Stimulated activated CD8-positive, alpha-beta memory T cell treated with anti-CD3 and anti-CD28 coated beads, Interleukin-15, amount 100 ng/mL, for 48 hours (primary cell): Measurements from ENCODE around the gene ATP1A3.

ENCODE experiments used
- DNase-seq, 2 donors: peaks; one replicate each; pipeline ENCODE4 v3.0.0-alpha.2; 2020; ENCODE audit warnings: low read depth in 2 of 2

Gene ATP1A3

DNA sequence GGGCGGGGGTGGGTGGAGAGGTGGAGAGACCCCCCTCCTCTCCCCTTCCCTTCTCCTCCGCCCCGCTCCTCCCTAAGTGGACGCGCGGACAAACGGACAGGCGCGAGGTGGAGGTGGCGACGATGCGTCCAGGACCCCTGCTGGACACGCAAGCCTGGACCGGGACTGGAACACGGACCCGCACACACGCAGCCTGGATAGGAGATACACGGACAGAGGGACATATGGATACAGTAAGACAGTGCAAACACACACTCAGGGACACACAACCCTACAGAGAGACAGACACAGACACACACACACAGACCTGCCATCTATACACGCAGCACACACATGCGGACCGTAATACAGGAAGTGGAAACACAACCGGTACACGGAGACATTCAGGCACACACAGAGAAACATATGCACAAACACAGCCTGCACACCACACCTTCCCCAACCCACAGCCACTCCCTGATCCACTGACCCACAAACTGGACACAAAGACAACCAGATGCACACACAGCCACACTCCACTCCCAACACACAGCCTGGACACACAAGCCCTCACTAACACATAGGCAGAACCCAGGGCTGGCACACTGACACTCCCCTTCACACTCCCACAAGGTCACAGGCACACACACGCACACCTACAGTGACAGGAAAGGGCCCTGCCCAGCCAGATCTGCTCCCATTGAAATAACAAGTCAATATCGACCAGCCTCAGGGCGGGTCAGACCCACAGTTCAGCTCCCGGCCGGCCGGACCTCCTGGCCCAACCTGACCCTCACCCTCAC is 65.1 kb downstream of the ATP1A3 start:
- no peak for DNase-seq

GRCh38 chr19:41928221-41928683 is 65.8 kb downstream of the ATP1A3 start, which contains the start of gene ERFL:
ERFL (minus strand) TSS chr19:41928449; CDS start chr19:41912919, 15,530 bp downstream.
- DNase-seq: no peak

DNA sequence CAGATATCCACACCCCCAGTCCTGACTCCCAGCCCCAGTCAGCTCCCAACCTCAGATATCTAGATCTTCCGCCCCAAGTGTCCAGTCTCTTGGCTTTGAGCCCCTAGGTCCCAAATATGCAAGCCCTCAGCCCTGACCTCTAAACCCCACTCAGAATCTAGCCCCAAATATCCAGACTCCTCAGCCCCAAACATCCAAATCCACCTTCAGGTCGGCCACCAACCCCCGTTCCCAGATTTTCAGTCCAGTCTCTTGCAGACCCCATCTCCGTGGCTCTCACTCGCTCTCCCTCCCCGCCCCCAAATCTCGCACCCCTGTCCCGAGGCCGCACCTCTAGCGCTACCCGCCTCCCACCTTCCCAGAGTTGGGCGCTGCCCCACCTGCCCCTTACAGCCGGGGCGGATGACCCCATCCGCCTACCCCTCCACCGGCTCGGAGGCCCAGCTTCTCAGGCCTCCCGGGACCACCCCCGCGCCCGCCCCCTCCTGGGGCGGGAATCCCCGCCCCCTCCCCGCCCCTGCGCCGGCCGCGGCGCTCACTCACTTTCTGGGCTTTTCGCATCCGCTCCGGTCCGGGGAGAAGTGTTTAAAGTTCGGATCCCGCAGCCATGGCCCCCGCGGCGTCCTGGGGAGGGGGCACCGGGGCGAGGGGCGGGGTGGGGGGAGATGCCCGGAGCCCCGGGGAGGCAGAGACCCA is 66.4 kb downstream of the ATP1A3 start:
- no peak for DNase-seq

DNA sequence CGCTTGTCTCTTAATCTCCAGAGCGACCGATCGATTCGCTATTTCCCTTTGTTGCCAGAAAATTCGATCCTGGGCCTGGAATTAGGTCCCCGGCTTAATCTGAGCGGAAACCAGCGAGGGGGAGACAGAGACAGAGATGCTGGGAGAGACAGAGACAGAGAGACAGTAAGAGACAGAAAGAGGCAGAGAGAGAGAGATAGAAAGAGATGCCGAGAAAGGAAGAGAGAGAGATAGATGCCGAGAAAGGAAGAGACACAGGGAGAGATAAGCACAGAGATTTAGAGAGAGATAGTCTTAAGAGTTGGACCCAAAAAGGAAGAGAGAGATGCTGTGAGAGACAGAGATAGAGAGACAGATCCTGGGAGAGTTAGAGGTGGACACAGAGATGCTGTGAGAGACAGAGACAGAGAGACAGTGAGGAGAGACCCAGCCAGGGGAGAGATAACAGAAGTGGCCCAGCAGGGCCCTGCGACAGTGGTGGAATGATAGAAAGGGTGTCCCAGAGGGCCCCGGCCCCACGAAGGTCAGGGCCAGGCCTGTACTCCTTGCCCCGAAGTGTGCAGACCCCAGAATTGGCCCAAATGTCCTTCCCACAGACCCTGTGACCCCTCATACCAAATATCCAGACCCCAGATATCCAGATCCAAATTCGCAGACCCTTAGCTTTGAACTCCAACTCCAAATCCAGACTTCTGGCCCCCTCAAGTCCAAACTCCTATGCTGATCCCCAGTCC is 67.1 kb downstream of the ATP1A3 start:
- no peak for DNase-seq

DNA sequence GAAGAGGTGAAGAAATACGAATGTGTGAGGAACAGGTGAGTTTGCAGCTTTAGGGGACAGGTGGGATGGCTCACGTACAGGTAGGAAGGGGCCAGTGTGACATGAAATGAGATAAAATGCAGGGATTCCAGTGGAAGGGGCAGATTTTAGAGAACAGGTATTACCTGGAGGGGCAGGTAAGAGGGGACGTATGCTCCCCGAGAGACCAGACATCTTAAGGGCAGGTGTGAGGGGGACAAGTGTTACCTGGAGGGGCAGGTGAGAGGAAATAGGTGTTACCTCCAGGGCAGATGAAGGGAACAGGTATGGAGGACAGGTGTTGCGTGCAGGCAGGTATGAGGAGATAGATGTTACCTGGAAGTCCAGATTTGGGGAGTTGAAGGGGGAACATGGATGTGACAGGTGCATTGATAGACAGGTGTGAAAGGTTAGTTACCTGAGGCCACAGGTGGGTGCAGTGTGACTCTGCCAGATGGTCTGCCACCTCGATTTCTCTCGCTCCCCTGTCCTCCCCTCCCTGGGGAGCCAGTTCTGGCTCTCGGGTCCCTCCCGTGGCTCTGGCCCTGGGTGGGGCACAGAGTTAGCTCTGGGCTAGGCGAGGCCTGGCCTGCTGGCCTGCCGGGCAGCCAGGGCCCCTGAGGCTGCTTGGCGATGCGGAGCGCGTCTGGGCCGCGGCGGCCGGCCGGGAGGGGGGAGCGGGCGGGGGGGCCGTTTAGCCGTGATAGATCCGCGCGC is 67.8 kb downstream of the ATP1A3 start:
- DNase-seq: no peak

- DNase-seq: no peak
Observed at GRCh38 chr19:41925208-41926003, 68.6 kb downstream of the ATP1A3 start.

GRCh38 chr19:41924151-41925145 is 69.6 kb downstream of the ATP1A3 start:
- no peak for DNase-seq

- no peak for DNase-seq
Observed at GRCh38 chr19:41923045-41923788, 70.8 kb downstream of the ATP1A3 start.

DNA sequence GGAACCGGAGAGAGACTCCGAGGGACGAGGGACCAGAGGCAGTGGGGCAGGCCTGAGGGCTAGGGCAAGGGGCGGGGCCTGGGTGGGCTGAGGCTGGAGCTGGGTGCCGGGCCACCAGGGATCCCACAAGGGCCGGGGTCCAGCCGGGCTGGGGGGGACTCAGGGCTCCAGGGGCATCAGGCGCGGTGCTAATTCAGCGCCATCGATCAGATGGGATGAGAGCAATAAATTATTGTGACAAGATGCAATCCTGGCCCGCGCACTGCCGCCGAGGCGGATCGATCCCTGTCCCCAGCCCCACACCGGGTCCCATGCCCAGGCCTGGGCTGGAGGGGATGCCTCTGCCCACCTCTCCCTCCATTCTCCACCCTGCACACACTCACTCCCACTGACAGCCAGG is 71.4 kb downstream of the ATP1A3 start:
- DNase-seq: no peak

GRCh38 chr19:41921577-41922576 is 72.2 kb downstream of the ATP1A3 start:
- no peak for DNase-seq

- no peak for DNase-seq
Observed at GRCh38 chr19:41920882-41921576, 73.0 kb downstream of the ATP1A3 start.

- DNase-seq: no peak
Observed at GRCh38 chr19:41919948-41920712, 73.9 kb downstream of the ATP1A3 start.

- DNase-seq: no peak
Observed at GRCh38 chr19:41918653-41919244, 75.3 kb downstream of the ATP1A3 start.

GRCh38 chr19:41918095-41918494 is 75.9 kb downstream of the ATP1A3 start:
- no peak for DNase-seq

GRCh38 chr19:41917676-41918075 is 76.4 kb downstream of the ATP1A3 start:
- DNase-seq: no peak
